ENCODE results near the gene RRP1B. TPM values are rescaled to one million over a fixed set of nuclear protein-coding genes. Genes with fewer than 3 reads are reported as not detected.

The RRP1B gene
- total RNA-seq, 1 donor from 2014 or later: 24.2 TPM

- DNase-seq (ENCODE audit: low read depth): no peak
These were observed 16.2 kb upstream of the RRP1B start for GRCh38 chr21:43643193-43643592.

GRCh38 chr21:43644071-43644470 is 15.3 kb upstream of the RRP1B start:
- DNase-seq (ENCODE audit: low read depth): no peak

GRCh38 chr21:43644609-43645008 is 14.8 kb upstream of the RRP1B start:
- DNase-seq (ENCODE audit: low read depth): peak; percentile 22

GRCh38 chr21:43645136-43645891 is 14.0 kb upstream of the RRP1B start:
- peak; percentile 59 for DNase-seq (ENCODE audit: low read depth)

- DNase-seq (ENCODE audit: low read depth): no peak
These were observed 13.4 kb upstream of the RRP1B start for GRCh38 chr21:43645976-43646375.

- peak; percentile 81 for DNase-seq (ENCODE audit: low read depth)
These were observed 12.7 kb upstream of the RRP1B start for GRCh38 chr21:43646550-43647260.

- DNase-seq (ENCODE audit: low read depth): no peak
These were observed 11.2 kb upstream of the RRP1B start for GRCh38 chr21:43648171-43648570.

- peak; percentile 39 for DNase-seq (ENCODE audit: low read depth)
These were observed 7.4 kb upstream of the RRP1B start for GRCh38 chr21:43651926-43652325.

GRCh38 chr21:43652616-43653015 is 6.7 kb upstream of the RRP1B start:
- DNase-seq (ENCODE audit: low read depth): no peak

- DNase-seq (ENCODE audit: low read depth): no peak
These were observed 5.7 kb upstream of the RRP1B start for GRCh38 chr21:43653626-43654025.

GRCh38 chr21:43654806-43655489 is 4.4 kb upstream of the RRP1B start:
- no peak for DNase-seq (ENCODE audit: low read depth)

- DNase-seq (ENCODE audit: low read depth): no peak
These were observed 1.8 kb upstream of the RRP1B start for GRCh38 chr21:43657355-43658087.

- DNase-seq (ENCODE audit: low read depth): no peak
These were observed 1.1 kb upstream of the RRP1B start for GRCh38 chr21:43658088-43658741.

GRCh38 chr21:43658769-43659135 is 608 bp upstream of the RRP1B start:
- no peak for DNase-seq (ENCODE audit: low read depth)

- no peak for DNase-seq (ENCODE audit: low read depth)
These were observed 2.9 kb downstream of the RRP1B start for GRCh38 chr21:43662286-43662685.

GRCh38 chr21:43663033-43663432 is 3.7 kb downstream of the RRP1B start:
- DNase-seq (ENCODE audit: low read depth): no peak

- no peak for DNase-seq (ENCODE audit: low read depth)
These were observed 5.0 kb downstream of the RRP1B start for GRCh38 chr21:43664358-43664757.

- DNase-seq (ENCODE audit: low read depth): no peak
These were observed 6.5 kb downstream of the RRP1B start for GRCh38 chr21:43665879-43666278.

GRCh38 chr21:43667191-43667904 is 8.0 kb downstream of the RRP1B start:
- no peak for DNase-seq (ENCODE audit: low read depth)

- no peak for DNase-seq (ENCODE audit: low read depth)
These were observed 10.7 kb downstream of the RRP1B start for GRCh38 chr21:43669828-43670605.

All from renal cortical epithelial cell (primary cell).